ENCODE results near the gene ITPR1.
A peak's percentile ranks its signal among the peaks of the same experiment; 100 is the strongest.

The ITPR1 gene

DNA sequence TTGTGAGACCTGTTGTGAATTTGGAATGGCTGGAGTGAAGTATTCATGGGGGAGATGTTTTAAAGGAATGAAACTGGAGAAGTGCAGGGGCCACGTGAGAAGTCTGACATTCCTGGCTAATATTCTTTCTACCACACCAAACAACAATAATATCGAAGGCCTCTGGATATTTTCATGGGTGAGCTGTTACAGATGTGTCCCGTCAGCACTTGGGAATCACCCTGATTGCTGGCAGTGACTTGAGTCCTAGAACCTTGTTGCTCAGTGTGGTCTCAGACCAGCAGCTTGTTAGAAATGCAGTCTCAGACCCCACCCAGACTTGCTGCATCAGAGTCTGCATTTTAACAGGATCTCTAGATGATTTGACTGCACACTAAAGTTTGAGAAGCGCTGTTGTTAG, 113.8 kb downstream of the ITPR1 start:
- TF ChIP-seq, protein P1, sequence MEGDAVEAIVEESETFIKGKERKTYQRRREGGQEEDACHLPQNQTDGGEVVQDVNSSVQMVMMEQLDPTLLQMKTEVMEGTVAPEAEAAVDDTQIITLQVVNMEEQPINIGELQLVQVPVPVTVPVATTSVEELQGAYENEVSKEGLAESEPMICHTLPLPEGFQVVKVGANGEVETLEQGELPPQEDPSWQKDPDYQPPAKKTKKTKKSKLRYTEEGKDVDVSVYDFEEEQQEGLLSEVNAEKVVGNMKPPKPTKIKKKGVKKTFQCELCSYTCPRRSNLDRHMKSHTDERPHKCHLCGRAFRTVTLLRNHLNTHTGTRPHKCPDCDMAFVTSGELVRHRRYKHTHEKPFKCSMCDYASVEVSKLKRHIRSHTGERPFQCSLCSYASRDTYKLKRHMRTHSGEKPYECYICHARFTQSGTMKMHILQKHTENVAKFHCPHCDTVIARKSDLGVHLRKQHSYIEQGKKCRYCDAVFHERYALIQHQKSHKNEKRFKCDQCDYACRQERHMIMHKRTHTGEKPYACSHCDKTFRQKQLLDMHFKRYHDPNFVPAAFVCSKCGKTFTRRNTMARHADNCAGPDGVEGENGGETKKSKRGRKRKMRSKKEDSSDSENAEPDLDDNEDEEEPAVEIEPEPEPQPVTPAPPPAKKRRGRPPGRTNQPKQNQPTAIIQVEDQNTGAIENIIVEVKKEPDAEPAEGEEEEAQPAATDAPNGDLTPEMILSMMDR (IDR thresholded peaks at IDR 0.05; ENCODE audit: low read depth, low read length): no peak
- DNase-seq (ENCODE audit: low read depth in 2 of 2): peak in 1 of 2 donors; percentile 27
- no peak overlapping the region for H3K4me3 ChIP-seq (replicated peaks in 1 of 2; ENCODE audit: low read depth in 2 of 2, low read length in 2 of 2)

DNA sequence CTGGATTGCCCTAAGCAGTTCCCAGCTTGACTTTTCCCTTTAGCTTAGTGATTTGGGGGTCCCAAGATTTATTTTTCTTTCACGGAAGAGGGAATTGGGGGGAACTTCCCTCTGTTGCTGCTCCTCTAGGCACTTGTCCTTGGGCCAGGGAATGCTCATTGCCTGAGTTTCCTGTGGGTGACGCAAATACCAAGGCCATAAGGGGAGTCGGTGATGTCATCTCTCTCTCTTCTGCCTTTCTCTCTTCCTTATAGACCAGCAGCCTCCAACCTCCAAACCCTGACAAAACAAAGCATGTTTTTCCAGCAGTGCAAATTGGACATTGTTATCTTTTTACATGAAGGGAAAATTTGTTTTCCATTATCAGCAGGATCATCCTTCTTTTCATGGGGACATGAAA, 120.2 kb downstream of the ITPR1 start:
- TF ChIP-seq, protein P1 (IDR thresholded peaks at IDR 0.05; ENCODE audit: low read depth, low read length): no peak
- DNase-seq (ENCODE audit: low read depth in 2 of 2): peak in 1 of 2 donors; percentile 14
- no peak overlapping the region for H3K4me3 ChIP-seq (replicated peaks in 1 of 2; ENCODE audit: low read depth in 2 of 2, low read length in 2 of 2)

DNA sequence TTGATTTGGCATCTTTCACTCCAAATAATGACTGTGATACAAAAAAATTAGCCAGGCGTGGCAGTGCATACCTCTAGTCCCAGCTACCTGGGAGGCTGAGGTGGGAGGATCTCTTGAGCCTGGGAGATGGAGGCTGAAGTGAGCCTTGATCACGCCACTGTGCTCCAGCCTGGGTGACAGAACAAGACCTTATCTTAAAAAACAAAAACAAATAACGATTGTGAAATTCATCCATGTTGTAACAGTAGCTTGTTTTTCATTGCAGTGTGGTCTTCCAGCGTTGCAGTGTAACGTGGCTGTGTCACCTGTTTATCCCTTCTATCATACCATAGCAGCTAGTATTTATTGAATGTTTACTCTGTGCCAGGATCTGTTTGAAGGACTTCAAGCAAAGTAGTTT, 120.9 kb downstream of the ITPR1 start:
- H3K4me3 ChIP-seq (replicated peaks in 1 of 2; ENCODE audit: low read depth in 2 of 2, low read length in 2 of 2): no peak overlapping the region
- TF ChIP-seq, protein P1 (IDR thresholded peaks at IDR 0.05; ENCODE audit: low read depth, low read length): no peak
- DNase-seq (ENCODE audit: low read depth in 2 of 2): no peak

DNA sequence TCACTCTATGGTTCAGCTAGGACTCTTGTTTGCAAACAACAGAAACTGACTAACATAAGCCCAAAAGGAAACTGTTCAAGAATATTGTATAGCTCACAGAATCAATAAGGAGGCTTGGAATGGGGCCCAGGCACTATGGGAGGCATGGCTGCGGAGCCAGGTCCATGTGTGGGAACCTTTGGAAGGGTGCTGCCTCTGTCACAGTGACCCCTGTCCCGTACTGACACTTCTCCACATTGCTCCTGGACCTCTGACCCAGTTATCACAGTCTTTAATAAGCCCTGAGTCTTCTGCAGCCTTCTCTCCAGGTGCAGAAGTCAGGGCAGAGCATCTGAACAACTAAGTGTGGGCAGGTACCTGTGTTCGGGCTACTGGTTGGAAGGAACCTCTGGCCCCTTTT, 121.8 kb downstream of the ITPR1 start:
- DNase-seq (ENCODE audit: low read depth in 2 of 2): no peak
- TF ChIP-seq, protein P1 (IDR thresholded peaks at IDR 0.05; ENCODE audit: low read depth, low read length): no peak
- no peak overlapping the region for H3K4me3 ChIP-seq (replicated peaks in 1 of 2; ENCODE audit: low read depth in 2 of 2, low read length in 2 of 2)

DNA sequence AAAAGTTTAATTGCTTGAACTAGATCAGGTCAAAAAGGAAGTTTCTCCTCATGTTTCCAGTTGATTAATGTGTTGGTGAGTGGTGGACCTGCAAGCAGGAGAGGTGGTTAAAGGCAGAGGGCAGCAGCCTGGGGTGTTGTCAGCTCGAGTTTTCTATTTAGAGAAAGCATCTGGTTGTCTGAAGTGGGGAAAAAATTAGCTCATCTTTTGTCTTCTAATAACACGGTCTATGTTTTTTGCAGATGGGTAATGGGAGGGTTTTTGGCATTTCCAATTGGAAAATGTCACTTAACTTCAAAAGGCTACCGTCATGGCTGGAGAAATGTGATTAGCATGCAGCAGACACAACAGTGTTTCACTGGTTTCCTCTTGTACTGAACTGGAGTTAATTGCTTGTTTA, 122.6 kb downstream of the ITPR1 start:
- no peak for DNase-seq (ENCODE audit: low read depth in 2 of 2)
- no peak overlapping the region for H3K4me3 ChIP-seq (replicated peaks in 1 of 2; ENCODE audit: low read depth in 2 of 2, low read length in 2 of 2)
- TF ChIP-seq, protein P1 (IDR thresholded peaks at IDR 0.05; ENCODE audit: low read depth, low read length): no peak

DNA sequence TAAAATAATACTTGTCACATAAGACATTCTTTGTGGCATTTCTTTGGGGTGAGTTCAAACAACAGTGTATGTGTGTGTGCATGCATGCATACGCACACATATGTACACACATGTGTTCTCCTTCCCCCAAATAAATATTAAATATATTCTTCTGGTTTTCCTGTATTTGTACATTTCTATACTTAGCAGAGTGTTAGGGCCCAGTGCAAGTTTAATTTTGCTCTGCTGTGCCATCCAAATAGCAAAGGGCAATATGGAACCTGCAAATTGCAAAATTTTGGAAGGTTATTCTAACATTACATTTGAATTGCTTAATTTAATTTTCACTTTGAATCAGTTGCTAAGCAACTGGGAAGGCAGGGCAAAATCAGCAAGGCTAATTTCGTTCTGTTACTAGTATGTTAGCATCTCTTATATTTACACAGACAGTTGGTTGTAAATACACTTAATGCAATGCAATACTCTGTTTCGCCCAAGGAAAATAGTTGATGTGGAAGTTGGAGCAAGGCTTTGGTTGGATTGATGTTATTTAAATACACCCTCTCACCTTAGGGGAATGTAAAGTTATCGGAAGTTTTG, 130.4 kb downstream of the ITPR1 start:
- no peak overlapping the region for H3K4me3 ChIP-seq (replicated peaks in 1 of 2; ENCODE audit: low read depth in 2 of 2, low read length in 2 of 2)
- DNase-seq (ENCODE audit: low read depth in 2 of 2): no peak
- TF ChIP-seq, protein P1 (IDR thresholded peaks at IDR 0.05; ENCODE audit: low read depth, low read length): no peak

Data from cardiac fibroblast (primary cell).